Urothelium cell line (cell line): ENCODE results near the gene RALGPS1.
A peak's percentile ranks its signal among the peaks of the same experiment; 100 is the strongest.

ENCODE experiments used
- DNase-seq: peaks from one replicate; pipeline ENCODE4 v3.0.0; 2011; ENCODE audit warnings: low spot score, mixed read lengths
- FAIRE-seq: peaks from 2 replicates; lab custom pipeline; 2011; peaks lifted over from hg19 to GRCh38; lab: Jason Lieb, UNC

The RALGPS1 gene

DNA sequence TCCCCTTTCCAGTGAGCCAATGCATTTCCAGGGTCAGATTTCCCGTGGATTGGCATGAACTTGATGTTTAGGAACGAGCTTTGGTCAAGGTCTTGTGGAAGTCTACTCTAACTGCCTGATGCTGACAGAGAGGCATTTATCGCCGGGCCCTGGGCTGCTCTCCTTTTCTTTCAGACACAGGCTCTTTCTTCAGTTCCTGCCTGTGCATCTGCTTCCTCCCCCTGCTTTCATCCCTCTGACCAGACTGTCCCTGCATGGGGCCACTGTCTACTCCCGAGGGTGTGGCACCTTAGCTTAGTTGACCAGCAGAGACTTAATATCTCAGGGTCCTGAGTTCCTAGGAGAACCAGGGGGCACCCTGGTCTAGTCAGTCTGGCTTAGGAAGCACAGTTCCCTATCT is 41.2 kb downstream of the RALGPS1 start:
- FAIRE-seq, result no peak
- no peak for DNase-seq

DNA sequence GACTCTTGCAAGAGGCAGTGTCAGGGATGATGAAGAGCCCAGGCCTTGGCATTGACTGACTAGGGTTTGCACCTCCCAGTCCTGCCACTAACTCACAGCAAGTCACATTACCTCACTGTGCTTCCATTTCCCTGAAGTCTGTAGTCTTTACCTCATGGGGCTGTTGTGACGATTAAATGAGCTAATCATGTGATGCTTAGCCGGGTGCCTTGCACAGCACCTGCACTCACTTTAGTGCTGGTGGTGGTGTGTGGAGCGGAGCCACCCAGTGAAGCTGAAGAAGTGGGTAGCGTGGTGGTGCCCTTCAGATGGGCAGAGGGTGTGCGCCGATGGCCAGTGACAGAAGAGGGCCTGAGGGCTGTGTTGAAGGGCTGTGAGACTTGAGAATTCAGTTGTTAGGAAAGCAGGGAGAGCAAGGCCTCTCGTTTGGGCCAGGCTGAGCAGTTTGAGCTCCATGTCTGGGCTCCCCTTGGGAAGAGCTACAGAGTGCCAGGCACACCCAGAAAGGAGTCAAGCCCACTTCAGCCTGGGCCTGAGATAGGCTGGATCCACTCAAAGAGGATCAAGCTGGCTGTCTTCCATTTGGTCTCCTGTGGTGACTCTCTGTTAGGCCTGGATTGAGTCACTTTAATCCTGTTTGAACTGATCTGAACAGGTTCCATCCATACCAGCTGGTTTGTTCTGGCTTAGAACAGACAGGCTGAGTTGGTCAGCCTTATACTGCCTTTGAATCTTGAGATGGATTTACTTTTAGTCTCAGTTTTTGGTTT is 42.5 kb downstream of the RALGPS1 start:
- DNase-seq (peak; percentile 40), FAIRE-seq (no peak)

DNA sequence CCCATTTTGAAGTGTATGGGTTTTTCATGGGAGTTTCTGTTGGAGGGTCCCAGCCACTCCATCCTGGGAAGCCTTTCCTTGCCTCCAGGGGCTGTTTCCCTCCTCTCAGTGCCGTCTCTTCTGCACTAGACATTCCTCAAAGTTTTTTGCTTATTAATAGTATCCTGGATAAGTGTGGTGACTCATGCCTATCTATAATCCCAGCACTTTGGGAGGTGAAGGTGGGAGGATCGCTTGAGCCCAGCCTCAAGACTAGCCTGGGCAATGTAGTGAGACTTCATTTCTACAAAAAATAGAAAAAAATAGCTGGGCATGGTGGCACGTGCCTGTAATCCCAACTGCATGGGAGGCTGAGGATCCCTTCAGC is 43.1 kb downstream of the RALGPS1 start:
- FAIRE-seq (no peak), DNase-seq (peak; percentile 50)

DNA sequence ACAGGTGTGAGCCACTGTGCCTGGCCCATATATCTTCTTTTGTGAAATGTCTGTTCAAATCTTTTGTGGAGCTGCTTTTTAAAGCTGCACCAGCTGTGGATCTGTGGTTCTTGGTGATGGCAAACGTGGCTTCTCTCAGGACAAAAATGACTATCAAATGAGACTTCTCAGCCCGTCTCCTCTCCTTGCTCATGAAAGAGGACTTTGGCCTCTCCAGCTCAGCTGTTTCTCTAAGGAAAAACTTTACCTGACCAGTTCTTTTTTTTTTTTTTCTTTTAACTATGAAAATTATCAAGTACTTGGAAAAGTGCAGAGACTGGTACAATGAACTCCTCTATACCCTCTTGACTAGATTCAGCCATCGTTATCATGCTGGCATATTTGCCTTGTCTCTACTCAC is 44.8 kb downstream of the RALGPS1 start:
- FAIRE-seq (no peak), DNase-seq (no peak)

DNA sequence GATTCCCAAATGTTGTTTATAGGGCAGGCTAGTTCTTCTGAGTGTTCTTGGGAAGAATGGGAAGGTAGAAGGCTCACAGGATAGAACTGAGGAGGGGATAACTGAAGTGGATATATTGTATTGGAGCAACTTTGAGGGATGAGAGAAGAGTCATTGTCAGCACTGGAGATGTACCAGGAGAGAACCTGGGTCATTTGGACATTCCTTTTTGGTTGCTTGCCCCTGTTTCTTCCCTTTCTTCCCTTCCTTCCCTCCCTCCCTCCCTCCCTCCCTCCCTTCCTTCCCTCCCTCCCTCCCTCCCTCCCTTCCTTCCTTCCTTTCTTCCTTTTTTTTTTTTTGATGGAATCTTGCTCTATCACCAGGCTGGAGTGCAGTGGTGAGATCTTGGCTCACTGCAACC is 45.3 kb downstream of the RALGPS1 start:
- DNase-seq (no peak), FAIRE-seq (no peak)

DNA sequence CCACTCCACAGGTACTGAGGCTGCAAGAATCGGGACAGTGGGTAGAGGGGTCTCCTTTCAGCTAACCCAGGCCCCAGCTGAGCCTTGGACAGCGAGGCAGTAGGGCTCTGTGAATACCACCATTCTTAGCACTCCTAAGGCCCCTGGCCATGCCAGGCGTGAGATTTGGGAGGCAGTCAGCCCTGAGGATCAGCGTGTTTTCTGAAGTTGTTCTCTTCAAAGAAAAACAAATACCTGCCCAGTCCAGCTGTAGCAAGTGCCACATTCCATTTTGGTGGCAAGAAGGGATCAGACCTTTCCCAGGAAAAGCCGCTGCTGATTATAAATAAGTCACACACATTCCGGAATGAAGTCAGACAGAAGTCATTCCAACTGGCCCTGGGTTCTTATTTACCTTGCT is 47.8 kb downstream of the RALGPS1 start:
- no peak for DNase-seq
- FAIRE-seq, result no peak

DNA sequence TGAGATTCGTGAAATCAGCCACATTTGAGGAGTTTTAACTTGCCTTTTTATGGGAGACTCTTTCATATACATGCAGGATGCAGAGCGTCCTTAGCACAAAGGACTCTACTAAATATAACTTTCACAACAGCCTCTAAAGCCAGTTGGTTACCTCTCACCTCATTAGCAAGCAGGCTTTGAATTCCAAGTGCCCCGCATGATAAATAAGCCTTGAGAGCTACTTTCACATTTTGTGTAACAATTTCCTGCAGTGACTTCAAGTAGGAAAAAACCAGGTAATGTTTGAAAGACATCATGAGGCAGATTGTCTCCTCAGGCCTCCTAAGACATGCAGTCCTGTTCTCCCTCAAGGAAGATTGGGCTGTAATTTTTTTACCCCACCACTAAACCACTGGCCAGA is 50.5 kb downstream of the RALGPS1 start:
- FAIRE-seq, result no peak
- no peak for DNase-seq

DNA sequence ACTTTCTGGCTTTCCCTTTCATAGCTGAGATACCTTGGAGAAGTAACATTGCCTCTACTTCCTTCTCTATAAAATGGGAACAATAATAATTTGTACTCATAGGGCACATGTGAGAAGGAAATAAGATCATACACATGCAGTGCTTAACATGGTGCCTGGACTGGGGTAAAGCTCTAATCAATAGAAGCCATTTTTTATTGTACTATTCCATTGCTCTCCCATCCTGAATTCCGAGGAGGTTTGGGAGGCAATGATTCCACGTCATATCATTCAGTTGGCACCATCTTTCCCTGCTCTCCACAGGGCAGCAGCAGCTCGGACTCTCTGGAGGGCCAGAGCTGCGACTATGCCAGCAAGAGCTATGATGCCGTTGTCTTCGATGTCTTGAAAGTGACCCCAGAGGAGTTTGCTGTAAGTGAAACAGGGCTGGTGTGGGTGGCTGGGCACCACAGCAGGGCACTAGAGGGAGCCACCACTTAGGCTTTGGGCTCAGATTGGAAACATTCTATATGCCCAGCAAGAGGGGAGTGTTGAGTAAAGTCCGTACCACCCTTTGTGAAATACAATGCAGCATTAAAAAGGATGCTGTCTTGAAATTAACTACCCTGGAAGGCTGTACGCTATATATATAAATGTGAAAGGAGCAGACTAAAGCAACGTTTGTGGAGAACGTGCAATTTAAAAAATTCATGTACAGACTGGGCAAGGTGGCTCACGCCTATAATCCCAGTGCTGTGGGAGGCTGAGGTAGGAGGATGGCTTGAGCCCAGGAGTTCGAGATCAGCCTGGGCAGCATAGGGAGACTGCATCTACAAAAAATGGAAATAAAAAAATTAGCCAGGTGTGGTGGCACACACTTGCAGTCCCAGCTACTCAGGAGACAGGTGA is 51.2 kb downstream of the RALGPS1 start:
- no peak for FAIRE-seq
- DNase-seq, result peak; percentile 66

DNA sequence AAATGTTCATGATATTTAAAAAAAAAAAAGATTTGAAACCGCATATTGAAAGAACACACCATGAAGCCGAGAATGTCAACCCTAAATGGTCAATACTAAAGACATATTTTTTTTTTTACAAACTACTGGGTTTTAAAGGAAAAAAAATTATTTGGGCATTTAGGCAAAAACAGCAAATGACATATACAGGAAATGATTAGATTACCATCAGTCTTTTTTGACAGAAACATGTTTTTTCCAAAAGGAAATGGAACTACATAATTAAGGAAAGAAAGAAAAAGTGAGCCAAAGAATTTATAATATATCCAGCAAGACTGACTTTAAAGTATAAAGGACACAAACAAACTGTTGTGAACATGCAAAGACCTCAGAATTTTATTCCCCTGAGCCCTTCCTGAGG is 56.7 kb downstream of the RALGPS1 start:
- DNase-seq (no peak), FAIRE-seq (no peak)

DNA sequence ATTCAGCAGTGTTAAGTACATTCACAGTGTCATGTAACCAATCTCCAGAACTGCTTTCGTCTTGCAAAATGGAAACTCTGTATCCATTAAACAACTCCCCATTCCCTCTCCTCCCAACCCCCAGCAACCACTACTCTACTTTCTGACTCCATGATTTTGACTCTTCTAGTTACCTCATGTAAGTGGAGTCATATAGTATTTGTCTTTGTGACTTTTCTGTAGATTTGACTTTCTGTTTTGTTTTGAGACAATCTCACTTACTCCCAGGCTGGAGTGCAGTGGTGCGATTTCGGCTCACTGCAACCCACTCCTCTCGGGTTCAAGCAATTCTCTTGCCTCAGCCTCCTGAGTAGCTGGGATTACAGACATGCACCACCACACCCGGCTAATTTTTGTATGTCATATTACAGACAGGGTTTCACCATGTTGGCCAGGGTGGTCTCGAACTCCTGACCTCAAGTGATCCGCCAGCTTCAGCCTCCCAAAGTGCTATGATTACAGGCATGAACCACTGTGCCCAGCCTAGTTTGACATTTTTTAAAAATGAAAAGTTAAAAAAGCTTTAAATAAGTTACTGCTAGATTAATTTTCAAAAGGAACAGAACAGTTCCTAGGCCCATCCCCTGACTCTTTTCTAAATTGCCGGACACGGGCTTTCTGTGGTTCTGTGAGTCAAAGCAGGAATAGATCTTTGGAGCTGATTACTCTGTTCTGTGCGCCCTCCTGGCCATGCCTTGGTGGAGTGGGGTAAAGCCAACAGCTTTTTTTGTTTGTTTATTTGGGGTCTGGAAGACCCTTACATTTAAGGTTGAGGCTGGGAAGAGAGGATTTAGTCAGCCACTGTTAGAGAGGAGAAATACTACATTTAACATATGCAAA is 59.3 kb downstream of the RALGPS1 start:
- no peak for DNase-seq
- no peak for FAIRE-seq

DNA sequence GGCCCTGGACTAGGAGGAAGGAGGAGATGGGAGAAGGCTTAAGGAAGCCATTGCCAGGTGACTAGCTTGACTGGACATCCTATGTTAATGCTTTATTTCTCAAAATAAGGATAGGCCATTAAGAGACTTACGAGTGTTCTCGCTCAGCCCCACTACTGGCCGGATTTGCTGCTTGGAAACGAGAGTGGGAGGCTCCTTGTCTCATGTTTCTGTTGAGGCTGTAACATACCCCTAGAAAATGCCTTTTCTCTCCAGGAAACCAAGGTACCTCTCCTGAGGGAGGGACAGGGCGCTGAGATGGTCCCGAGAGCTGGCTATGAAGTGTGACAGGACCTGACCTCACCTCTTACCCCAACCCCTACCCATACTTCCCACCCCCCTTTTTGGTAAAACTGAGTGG is 60.0 kb downstream of the RALGPS1 start:
- no peak for FAIRE-seq
- DNase-seq, result no peak

DNA sequence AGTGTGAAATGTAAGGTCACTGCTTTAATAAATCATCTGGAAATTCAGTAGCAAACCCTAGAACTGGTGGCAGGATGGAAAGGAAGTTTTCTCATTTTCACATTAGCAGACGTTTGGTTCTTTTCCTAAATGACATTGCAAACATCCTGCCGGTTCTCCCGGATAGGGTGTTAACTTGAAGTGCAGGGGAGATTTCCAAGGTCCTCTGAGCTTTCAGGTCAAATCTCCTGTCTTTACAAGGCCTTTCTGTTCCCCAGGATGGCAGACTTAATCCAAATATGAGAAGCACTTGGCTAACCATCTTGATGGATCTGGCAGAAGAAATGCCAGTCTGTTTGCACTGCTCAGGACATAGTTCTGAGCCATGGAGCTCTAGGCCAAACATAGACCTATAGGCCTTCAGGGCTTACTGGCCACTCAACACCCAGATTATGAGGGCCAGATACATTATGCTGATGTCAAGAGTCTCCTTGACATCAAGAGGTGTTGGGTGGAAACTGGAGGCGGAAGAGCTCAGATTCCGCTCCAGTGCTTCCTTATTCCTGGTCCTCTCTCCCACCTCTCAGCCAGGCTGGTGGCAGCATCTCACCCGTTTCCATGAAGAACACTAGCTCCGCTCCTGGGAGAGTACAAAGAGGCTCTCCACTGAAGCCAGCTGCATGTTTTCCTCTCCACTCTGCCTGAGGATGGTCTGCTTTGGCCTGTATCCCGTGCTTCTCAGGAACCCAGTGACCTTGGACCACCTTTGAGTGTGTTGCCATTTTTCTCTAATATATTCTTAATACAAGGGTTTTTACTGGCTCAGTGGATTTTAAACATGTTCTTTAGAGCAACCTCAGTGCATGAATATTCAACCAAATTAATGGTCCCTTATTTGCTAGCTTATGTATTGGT is 61.0 kb downstream of the RALGPS1 start:
- FAIRE-seq, result no peak

DNA sequence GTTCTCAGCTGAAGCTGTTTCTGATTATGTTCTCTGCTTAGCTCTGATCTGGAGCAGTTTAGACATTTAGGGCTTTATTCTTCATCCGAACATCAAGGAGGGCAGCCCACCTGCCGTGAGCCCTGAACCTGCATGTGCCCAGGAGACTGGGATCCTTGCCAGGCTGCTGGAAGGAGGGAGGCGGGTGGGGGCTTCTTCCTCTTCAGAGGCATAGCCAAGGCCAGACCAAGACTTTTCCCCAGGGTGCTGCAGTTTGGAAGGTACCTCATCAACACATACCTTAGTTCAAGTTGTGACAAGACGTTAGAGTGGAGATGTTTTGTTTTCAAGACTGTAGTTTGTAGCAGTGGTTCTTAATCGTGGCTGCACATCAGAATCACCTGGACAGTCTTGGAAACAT is 64.9 kb downstream of the RALGPS1 start:
- DNase-seq (no peak), FAIRE-seq (no peak)

More for the DNA sequence above, 61.0 kb downstream of the RALGPS1 start:
- no peak for DNase-seq

DNA sequence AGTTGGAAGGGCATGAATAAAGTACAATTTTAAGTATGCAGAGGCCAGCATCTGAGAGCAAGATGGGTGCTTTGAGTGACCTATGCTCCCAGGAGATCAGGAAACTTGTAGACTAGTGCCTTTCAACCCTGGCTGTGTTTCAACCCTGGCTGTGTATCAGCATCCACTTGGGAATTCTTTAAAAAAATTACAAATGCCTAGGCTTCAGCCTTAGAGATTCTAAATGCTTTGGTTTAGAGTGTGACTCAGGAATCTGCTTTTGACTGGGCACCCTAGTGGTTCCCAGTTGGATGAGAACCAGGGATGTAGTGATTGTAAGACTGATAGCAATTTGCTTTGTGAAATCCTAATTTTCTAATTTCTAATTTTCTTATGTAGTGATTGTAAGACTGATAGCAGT is 65.6 kb downstream of the RALGPS1 start:
- FAIRE-seq (no peak), DNase-seq (no peak)

DNA sequence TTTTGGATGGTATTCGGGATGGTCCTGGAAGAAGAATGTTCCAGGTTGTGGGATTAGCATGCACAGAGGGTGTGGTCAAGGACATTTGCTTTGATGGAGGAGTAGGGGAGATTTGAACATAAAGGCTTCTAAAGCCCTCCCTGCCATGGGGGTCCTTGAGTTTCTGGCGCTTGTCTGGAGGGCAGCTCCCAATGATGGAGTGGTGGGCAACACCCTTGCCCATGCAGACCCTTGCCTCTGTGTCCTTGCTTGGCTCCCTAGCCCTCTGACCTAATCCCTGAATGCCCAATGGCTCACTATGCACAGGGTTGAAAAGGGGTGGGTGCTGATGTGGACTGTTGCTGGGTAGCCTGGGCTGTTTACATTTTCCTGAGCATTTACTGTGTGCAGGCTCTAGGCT is 66.6 kb downstream of the RALGPS1 start:
- DNase-seq, result no peak

DNA sequence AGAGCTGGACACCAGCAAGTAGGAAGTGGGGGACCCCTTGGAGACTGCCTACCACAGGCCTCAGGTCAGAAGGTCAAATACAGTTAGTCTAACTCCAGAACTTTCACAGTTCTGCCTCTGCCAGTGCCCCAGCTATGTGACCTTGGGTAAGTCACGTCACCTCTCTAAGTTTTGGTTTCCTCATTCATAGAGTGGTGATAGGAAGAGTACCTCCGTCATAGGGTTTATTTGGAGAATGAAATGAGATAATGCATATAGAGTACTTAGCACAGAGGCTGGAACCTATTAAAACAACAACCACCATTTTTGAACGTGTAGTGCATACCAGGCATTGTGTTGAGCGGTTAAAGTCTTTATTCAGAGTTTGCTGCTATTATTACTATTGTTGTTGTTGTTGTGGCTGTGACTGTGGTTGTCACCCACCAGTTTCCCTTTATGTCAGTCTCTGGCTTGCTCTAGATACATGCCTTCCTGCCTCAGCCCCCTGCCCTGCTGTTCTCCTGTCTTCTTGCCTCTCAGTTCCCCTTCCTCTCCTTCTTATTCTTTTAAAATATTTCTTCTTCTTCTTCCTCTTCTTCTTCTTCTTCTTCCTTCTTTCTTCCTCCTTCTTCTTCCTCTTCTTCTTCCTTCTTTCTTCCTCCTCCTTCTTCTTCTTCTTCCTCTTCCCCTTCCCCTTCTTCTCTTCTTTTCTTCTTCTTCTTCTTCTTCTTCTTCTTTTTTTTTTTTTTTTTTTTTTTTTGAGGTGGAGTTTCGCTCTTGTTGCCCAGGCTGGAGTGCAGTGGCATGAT is 67.8 kb downstream of the RALGPS1 start:
- FAIRE-seq, result no peak
- no peak for DNase-seq

More for the DNA sequence above, 66.6 kb downstream of the RALGPS1 start:
- FAIRE-seq, result no peak

DNA sequence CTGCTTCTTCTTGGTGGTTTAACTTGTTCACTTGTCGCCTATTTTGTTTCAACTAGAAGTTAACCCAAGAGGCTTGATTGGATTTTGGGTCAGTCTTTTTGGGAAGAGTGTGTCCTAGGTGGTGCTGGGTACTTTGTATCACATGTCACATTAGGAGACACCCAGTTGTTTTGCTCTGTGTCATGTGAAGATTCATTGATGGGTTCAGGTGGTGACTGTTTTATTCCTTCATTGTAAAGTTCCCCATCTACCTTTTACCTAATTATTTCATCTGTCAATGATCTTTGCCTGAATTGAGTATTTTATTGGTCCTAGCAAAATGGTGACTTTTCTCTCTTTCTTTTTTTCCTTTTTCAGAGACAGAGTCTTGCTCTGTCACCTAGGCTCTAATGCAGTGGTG is 69.2 kb downstream of the RALGPS1 start:
- DNase-seq, result no peak
- no peak for FAIRE-seq

DNA sequence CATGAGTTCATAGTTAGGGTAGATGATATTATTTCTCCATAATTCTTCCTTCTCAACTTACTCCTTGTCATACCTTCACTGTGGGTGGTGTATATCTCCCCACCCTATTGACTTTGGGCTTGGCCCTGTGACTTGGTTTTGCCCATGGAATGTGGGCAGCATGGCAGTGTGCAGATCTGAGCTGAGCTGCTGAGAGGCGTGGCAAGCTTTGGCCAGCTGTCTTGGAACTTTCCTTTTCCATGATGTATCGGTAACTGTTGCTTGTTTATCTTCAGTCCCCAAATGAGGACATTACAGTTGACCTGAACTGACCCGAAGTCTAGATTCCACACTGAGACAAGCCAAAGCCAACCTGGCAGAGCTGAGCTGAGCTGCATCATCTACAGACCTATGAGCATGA is 70.4 kb downstream of the RALGPS1 start:
- FAIRE-seq (no peak), DNase-seq (peak; percentile 42)

DNA sequence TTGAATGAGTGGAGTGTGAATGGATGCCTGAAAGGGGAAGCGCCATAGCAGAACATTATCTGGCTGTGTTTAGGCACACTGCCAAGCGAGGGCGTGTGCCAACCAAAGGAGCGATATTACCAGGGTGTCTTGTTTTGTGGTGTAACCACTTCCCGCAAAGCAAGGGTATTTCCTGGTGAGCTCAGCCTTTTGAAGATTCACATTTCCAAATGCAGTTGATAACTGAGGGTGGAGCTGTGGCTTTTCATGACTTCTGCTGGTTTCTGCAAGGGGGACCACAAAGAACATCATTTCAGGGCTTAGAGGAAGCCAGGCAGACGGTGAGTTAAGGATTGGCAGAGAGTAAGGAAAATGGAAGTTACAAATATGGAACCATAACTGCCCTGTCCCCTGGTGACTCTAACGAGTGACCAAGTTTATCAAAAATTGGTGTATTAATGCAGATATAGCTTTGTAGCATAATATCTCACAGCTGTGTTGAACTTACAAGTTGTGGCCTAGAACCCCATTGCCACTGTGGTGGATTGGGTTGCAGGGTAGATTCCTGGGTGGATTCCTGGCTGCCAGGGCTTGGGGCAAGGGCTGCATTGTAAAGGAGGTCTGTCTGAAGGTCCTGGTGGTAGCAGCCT is 71.4 kb downstream of the RALGPS1 start:
- peak; percentile 82 for DNase-seq
- FAIRE-seq, result peak; percentile 77
